Endothelial cell of umbilical vein (primary cell): ENCODE data around the gene NAXD. TPM values are rescaled to one million over a fixed set of nuclear protein-coding genes. Genes with fewer than 3 reads are reported as not detected.

Experiments used
- BruUV-seq: library from RNA; stranded (reverse); fragments of 400-500 nt; replicated peaks from 2 replicates; lab custom pipeline; 2021; lab: Mats Ljungman, UMichigan
- CTCF ChIA-PET: fragments of 300-600, 350-600 bp; sonication (Branson Sonifier 250); formaldehyde crosslinking; loops from one replicate; lab custom pipeline; 2021; ENCODE audit warnings: antibody characterized with exemption, inconsistent platforms; lab: Charles Lee
- POLR2A ChIA-PET: fragments of 300-600, 350-600 bp; sonication (Branson Sonifier 250); formaldehyde crosslinking; loops from one replicate; lab custom pipeline; 2021; ENCODE audit warnings: antibody characterized with exemption, inconsistent platforms; lab: Charles Lee
- DNase-seq: peaks from one replicate; pipeline ENCODE4 v3.0.0-alpha.2; 2011; ENCODE audit warnings: low read depth, low spot score
- FAIRE-seq: peaks from 2 replicates; lab custom pipeline; 2011; peaks lifted over from hg19 to GRCh38; lab: Jason Lieb, UNC
- H2AFZ ChIP-seq: 2 replicates; pipeline ENCODE4 v1.6.0; 2012; ENCODE audit warnings: low read depth, low read length, control low read depth, inconsistent platforms
- H3K27ac ChIP-seq: 2 replicates; pipeline ENCODE4 v1.5.1; 2011; ENCODE audit warnings: low read depth, mild to moderate bottlenecking, control low read depth, low read length, moderate library complexity; ENCODE audit not compliant: insufficient read depth
- H3K27me3 ChIP-seq, 2 experiments: 2 replicates each; pipeline versions ENCODE4 v1.6.0 to v1.6.1; 2011; ENCODE audit warnings: low read length in 2 of 2, mixed read lengths in 1 of 2; ENCODE audit not compliant: control insufficient read depth in 2 of 2, insufficient read depth in 2 of 2
- H3K36me3 ChIP-seq, 2 experiments: 2 replicates in 1 of 2; 3 replicates in 1 of 2; pipeline ENCODE4 v1.5.1; 2011; ENCODE audit warnings: low read length in 2 of 2, mild to moderate bottlenecking in 1 of 2, moderate library complexity in 1 of 2; ENCODE audit not compliant: control insufficient read depth in 2 of 2, insufficient read depth in 2 of 2; ENCODE audit errors: extremely low read depth in 1 of 2
- H3K4me1 ChIP-seq: 3 replicates; pipeline ENCODE4 v1.5.1; 2011; ENCODE audit warnings: mild to moderate bottlenecking, low read length; ENCODE audit not compliant: control insufficient read depth, insufficient read depth; ENCODE audit errors: extremely low read depth
- H3K4me2 ChIP-seq: 2 replicates; pipeline ENCODE4 v1.6.1; 2011; ENCODE audit warnings: low read length, control low read depth, mixed read lengths; ENCODE audit not compliant: insufficient read depth
- H3K4me3 ChIP-seq, 3 experiments: fragments of 200-600 bp in 1 of 3; sonication (generic), shearing (Covaris generic) in 1 of 3; replicated peaks in 1 of 3; 2 replicates each; pipeline ENCODE4 v1.5.1; 2011 to 2016; ENCODE audit warnings: control low read depth in 3 of 3, low read length in 3 of 3, mild to moderate bottlenecking in 2 of 3, inconsistent platforms in 1 of 3, low read depth in 1 of 3, moderate library complexity in 1 of 3; ENCODE audit not compliant: insufficient read depth in 1 of 3
- H3K79me2 ChIP-seq: 2 replicates; pipeline ENCODE4 v1.6.0; 2012; ENCODE audit warnings: low read length, inconsistent platforms; ENCODE audit not compliant: control insufficient read depth, insufficient read depth
- H3K9ac ChIP-seq: replicated peaks from 2 replicates; pipeline ENCODE3; 2011; ENCODE audit warnings: low read length, control low read depth; ENCODE audit not compliant: insufficient read depth; ENCODE audit errors: extremely low read depth
- H3K9me1 ChIP-seq: replicated peaks from 3 replicates; pipeline ENCODE4 v1.6.0; 2011; ENCODE audit warnings: mild to moderate bottlenecking, low read length; ENCODE audit not compliant: control insufficient read depth, insufficient read depth; ENCODE audit errors: extremely low read depth
- H3K9me3 ChIP-seq: replicated peaks from 2 replicates; pipeline ENCODE4 v1.5.1; 2012; ENCODE audit warnings: low read length, inconsistent platforms; ENCODE audit not compliant: control insufficient read depth, insufficient read depth
- H4K20me1 ChIP-seq: replicated peaks from 2 replicates; pipeline ENCODE3; 2011; ENCODE audit warnings: mild to moderate bottlenecking, low read length; ENCODE audit not compliant: control insufficient read depth, insufficient read depth; ENCODE audit errors: extremely low read depth
- EZH2 ChIP-seq: IDR thresholded peaks from 2 replicates; pipeline ENCODE4 v1.6.1; 2012; ENCODE audit warnings: borderline replicate concordance, low read depth, mild to moderate bottlenecking, moderate library complexity, low read length, inconsistent platforms; ENCODE audit not compliant: severe bottlenecking
- FOS ChIP-seq: IDR thresholded peaks from 2 replicates; pipeline ENCODE4 v1.6.1; 2011; ENCODE audit warnings: mild to moderate bottlenecking, low read length, moderate library complexity, borderline replicate concordance; ENCODE audit not compliant: insufficient read depth
- GATA2 ChIP-seq: IDR thresholded peaks from 2 replicates; pipeline ENCODE4 v1.7.0; 2011; ENCODE audit warnings: low read depth, mild to moderate bottlenecking, moderate library complexity, mixed read lengths, low read length; ENCODE audit not compliant: insufficient read length, insufficient read depth
- JUN ChIP-seq: IDR thresholded peaks from 2 replicates; pipeline ENCODE4 v1.6.1; 2011; ENCODE audit warnings: borderline replicate concordance, low read depth; ENCODE audit not compliant: insufficient read length, insufficient read depth
- MYC ChIP-seq: IDR thresholded peaks from one replicate; pipeline ENCODE4 v1.6.1; 2011; ENCODE audit warnings: mild to moderate bottlenecking, low read depth, low read length
- POLR2A ChIP-seq: IDR thresholded peaks from 2 replicates; pipeline ENCODE4 v1.6.1; 2012; ENCODE audit warnings: low read depth, mild to moderate bottlenecking, control low read depth, low read length
- POLR2AphosphoS5 ChIP-seq: IDR thresholded peaks from 2 replicates; pipeline ENCODE4 v1.6.1; 2012; ENCODE audit warnings: low read depth, mild to moderate bottlenecking, control low read depth, low read length, moderate library complexity; ENCODE audit not compliant: insufficient read depth
- dilution Hi-C: fragments of 300-500 bp; cut with MboI; formaldehyde crosslinking; loops from one replicate; pipeline ENCODE4 v1.15.0; 2019; ENCODE audit warnings: low sequenced_read_pairs; ENCODE audit not compliant: extremely low pct_ligation_motif_present
- intact Hi-C: fragments of 100-400 bp; cut with micrococcal nuclease; formaldehyde crosslinking; loops from one replicate; pipeline ENCODE4 v1.10.0; 2022
- polyA plus RNA-seq, 4 experiments: library from polyadenylated mRNA; depleted of rRNA in 3 of 4; stranded (reverse) in 3 of 4; unstranded in 1 of 4; fragments of >200 nt; gene quantifications; 2 replicates each; pipeline versions ENCODE4 v1.2.1 to v1.2.3, GENCODE V29; 2011 to 2012; ENCODE audit warnings: missing spikeins in 1 of 4
- total RNA-seq: library from RNA; stranded (reverse); gene quantifications from 2 replicates; pipeline ENCODE4 v1.2.3, GENCODE V29; 2021
- TF ChIP-seq, protein P1 (sequence below), 2 donors: IDR thresholded peaks; 1 replicate in 1 of 2; 2 replicates in 1 of 2; pipeline ENCODE4 v1.5.1; 2011; ENCODE audit warnings: low read length in 2 of 2, mild to moderate bottlenecking in 2 of 2, moderate library complexity in 2 of 2, control low read depth in 1 of 2, inconsistent platforms in 1 of 2, low read depth in 1 of 2; ENCODE audit not compliant: insufficient read depth in 1 of 2; ENCODE audit errors: extremely low read depth in 1 of 2
- TF ChIP-seq, protein P2 (sequence below): IDR thresholded peaks from 2 replicates; pipeline ENCODE4 v1.6.1; 2011; ENCODE audit not compliant: insufficient read depth, insufficient read length

The NAXD gene
- total and polyA plus RNA-seq, 2 donors (not counting 3 experiments of a cell fraction or from before 2014, with no cell fraction given) = 19.9 to 42.9 TPM

DNA sequence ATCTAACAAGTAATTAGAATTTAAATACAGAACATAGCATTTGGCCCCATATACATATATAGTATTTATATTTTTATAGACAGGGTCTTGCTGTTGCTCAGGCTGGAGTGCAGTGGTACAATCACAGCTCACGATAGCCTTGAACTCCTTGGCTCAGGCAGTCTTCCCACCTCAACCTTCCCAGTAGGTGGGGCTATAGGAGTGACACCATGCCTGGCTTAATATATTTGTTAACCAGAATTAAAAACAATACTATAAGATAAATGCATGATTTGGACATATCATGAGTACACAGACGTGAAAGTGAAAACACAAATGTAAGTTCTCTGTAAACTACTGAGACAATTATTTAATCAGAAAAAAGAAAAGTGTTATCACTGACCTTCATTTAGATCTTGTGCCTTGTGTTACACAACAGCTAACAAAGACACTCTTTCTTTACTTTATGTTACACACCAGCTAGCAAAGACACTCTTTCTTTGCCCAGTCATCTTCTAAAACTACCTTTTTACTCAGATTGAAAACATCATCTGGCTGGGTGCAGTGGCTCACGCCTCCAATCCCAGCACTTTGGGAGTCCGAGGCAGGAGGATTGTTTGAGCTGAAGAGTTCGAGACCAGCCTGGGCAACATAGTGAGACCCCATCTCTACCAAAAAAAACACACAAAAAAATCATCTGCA, 68.0 kb downstream of the NAXD start:
- peaks cover 17 to 24% of the 10 kb centered on the region in 2 experiments for H3K36me3 ChIP-seq
- POLR2A ChIA-PET = no interaction called here
- H3K79me2 ChIP-seq = no peaks in the 10 kb centered on the region
- no peak overlapping the region for H3K4me2 ChIP-seq
- H3K27me3 ChIP-seq = no peaks in the 10 kb centered on the region
- no peaks in the 10 kb centered on the region for H3K9me1 ChIP-seq
- no peaks in the 10 kb centered on the region for H3K9me3 ChIP-seq
- no peak for FAIRE-seq
- no peak overlapping the region for H3K9ac ChIP-seq
- no peaks in the 10 kb centered on the region for H4K20me1 ChIP-seq
- H3K4me1 ChIP-seq = no peaks in the 10 kb centered on the region
- H3K27ac ChIP-seq = no peak overlapping the region
- dilution Hi-C loops = no loop called here
- CTCF ChIA-PET = interaction anchor here (0.7 to 1.8 kb wide), 7 partner anchors 9 to 526 kb away, joined by 3 to 9 read pairs (median 3); no protein-coding TSS in a partner anchor
- no TSS peak for BruUV-seq
- H3K4me3 ChIP-seq = no peak overlapping the region
- peak; percentile 48 for DNase-seq
- TF ChIP-seq, protein P1, sequence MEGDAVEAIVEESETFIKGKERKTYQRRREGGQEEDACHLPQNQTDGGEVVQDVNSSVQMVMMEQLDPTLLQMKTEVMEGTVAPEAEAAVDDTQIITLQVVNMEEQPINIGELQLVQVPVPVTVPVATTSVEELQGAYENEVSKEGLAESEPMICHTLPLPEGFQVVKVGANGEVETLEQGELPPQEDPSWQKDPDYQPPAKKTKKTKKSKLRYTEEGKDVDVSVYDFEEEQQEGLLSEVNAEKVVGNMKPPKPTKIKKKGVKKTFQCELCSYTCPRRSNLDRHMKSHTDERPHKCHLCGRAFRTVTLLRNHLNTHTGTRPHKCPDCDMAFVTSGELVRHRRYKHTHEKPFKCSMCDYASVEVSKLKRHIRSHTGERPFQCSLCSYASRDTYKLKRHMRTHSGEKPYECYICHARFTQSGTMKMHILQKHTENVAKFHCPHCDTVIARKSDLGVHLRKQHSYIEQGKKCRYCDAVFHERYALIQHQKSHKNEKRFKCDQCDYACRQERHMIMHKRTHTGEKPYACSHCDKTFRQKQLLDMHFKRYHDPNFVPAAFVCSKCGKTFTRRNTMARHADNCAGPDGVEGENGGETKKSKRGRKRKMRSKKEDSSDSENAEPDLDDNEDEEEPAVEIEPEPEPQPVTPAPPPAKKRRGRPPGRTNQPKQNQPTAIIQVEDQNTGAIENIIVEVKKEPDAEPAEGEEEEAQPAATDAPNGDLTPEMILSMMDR (IDR thresholded peaks at IDR 0.05; ENCODE audit: extremely low read depth in 1 of 2, insufficient read depth in 1 of 2, low read depth in 1 of 2, low read length in 2 of 2) = peak; percentile 37 to 54
- no peak for TF ChIP-seq FOS
- intact Hi-C loops = no loop called here
- no peak overlapping the region for H2AFZ ChIP-seq

DNA sequence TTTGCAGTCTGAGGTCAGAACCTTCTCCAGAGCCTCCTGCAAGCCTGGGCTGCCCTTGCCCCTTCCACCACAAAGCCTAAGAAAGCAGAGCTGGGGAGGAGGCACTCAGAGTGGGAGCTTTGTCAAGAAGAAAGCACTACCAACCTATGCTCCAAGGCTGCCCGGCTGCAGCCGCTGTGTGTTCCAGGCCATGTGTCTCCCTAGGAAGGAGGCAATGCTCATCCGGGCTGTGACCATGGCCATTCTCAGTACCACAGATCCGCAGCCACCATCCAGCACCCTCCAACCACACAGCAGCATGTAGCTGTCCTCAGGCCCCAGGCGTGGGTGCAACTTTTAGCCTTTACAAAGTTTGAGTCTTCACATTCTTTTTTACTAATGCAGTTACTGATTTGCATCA, 68.6 kb downstream of the NAXD start:
- Histone ChIP-seq H4K20me1 (no peaks in the 10 kb centered on the region), H3K4me3 (no peak overlapping the region), H3K9me1 (no peaks in the 10 kb centered on the region), H3K9me3 (no peaks in the 10 kb centered on the region), H3K27me3 (no peaks in the 10 kb centered on the region), H3K4me1 (no peaks in the 10 kb centered on the region), H3K9ac (no peak overlapping the region), H2AFZ (no peak overlapping the region), H3K36me3 (peaks cover 17 to 18% of the 10 kb centered on the region in 2 experiments), H3K4me2 (no peak overlapping the region), H3K79me2 (no peaks in the 10 kb centered on the region), H3K27ac (no peak overlapping the region)
- dilution Hi-C loops (no loop called here), intact Hi-C loops (no loop called here)
- DNase-seq (no peak), FAIRE-seq (no peak)
- no TSS peak for BruUV-seq
- TF ChIP-seq FOS (no peak), POLR2A (no peak), EZH2 (no peak), JUN (no peak), GATA2 (no peak), MYC (no peak), POLR2AphosphoS5 (no peak)
- TF ChIP-seq, protein P1 (IDR thresholded peaks at IDR 0.05; ENCODE audit: extremely low read depth in 1 of 2, insufficient read depth in 1 of 2, low read depth in 1 of 2, low read length in 2 of 2) = no peak
- TF ChIP-seq, protein P2, sequence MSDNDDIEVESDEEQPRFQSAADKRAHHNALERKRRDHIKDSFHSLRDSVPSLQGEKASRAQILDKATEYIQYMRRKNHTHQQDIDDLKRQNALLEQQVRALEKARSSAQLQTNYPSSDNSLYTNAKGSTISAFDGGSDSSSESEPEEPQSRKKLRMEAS = no peak
- CTCF ChIA-PET = interaction anchor here (1.7 to 1.8 kb wide), 3 partner anchors 8 to 135 kb away, joined by 3 to 9 read pairs (median 4); no protein-coding TSS in a partner anchor
- POLR2A ChIA-PET = no interaction called here
